ENCODE data around the gene LRRN2.

DNA sequence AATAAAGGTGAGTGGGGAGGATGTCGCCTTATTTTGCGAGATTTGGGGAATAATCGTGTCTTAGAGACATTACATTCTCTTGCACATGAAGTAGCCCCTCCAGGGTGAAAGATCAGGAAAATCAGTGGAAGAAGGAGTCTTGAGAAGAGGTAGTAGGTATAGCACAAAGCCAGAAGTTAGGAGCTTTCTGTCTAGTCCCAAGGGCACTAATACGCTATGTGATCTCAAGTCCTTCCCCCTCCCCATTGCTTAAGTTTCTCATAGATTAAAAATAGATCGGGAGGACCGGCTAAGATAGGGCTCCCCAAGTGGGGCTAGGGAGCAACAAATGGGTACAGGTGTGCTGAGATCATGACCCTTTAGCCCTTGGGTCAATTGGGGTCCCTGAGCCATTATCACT, 13.5 kb downstream of the LRRN2 start:
- TF ChIP-seq POLR2AphosphoS5 (IDR thresholded peaks at IDR 0.05; ENCODE audit: low read depth, low read length), result no peak
- no peak for TF ChIP-seq POLR2A (IDR thresholded peaks at IDR 0.05; ENCODE audit: low read depth, low read length)
- TF ChIP-seq TAF1 (IDR thresholded peaks at IDR 0.05; ENCODE audit: low read depth, low read length), result no peak
- no peak for TF ChIP-seq SPI1 (IDR thresholded peaks at IDR 0.05; ENCODE audit: low read depth, low read length)
- TF ChIP-seq POU2F2 (IDR thresholded peaks at IDR 0.05; ENCODE audit: low read depth, low read length), result no peak

Measured in GM12891 (cell line).